HL-60 (cell line): ENCODE data around the gene LRP8.

Experiments
- GABPA ChIP-seq: IDR thresholded peaks from 2 replicates; pipeline ENCODE4 v1.6.1; 2012; ENCODE audit warnings: low read depth
- POLR2AphosphoS5 ChIP-seq: IDR thresholded peaks from 2 replicates; pipeline ENCODE4 v1.6.1; 2012; ENCODE audit warnings: low read depth
- REST ChIP-seq: IDR thresholded peaks from 2 replicates; pipeline ENCODE4 v1.6.1; 2012; ENCODE audit warnings: low read depth; ENCODE audit not compliant: insufficient replicate concordance
- SPI1 ChIP-seq: IDR thresholded peaks from 2 replicates; pipeline ENCODE4 v1.6.1; 2012; ENCODE audit warnings: low read depth, mild to moderate bottlenecking, borderline replicate concordance
- TF ChIP-seq, protein P1 (sequence below): IDR thresholded peaks from one replicate; pipeline ENCODE4 v1.5.1; 2011; ENCODE audit warnings: low read length, control low read depth, inconsistent platforms; ENCODE audit not compliant: insufficient read depth

- TF ChIP-seq, protein P1, sequence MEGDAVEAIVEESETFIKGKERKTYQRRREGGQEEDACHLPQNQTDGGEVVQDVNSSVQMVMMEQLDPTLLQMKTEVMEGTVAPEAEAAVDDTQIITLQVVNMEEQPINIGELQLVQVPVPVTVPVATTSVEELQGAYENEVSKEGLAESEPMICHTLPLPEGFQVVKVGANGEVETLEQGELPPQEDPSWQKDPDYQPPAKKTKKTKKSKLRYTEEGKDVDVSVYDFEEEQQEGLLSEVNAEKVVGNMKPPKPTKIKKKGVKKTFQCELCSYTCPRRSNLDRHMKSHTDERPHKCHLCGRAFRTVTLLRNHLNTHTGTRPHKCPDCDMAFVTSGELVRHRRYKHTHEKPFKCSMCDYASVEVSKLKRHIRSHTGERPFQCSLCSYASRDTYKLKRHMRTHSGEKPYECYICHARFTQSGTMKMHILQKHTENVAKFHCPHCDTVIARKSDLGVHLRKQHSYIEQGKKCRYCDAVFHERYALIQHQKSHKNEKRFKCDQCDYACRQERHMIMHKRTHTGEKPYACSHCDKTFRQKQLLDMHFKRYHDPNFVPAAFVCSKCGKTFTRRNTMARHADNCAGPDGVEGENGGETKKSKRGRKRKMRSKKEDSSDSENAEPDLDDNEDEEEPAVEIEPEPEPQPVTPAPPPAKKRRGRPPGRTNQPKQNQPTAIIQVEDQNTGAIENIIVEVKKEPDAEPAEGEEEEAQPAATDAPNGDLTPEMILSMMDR = no peak
- TF ChIP-seq GABPA = no peak
- no peak for TF ChIP-seq REST
- TF ChIP-seq POLR2AphosphoS5 = no peak
- TF ChIP-seq SPI1 = no peak
Measured at GRCh38 chr1:53207726-53208125, 120.1 kb downstream of the LRP8 start.
